Neural progenitor cell (in vitro differentiated cells): ENCODE data around the gene TADA2B. TPM values are rescaled to one million over a fixed set of nuclear protein-coding genes. Genes with fewer than 3 reads are reported as not detected.
A peak's percentile ranks its signal among the peaks of the same experiment; 100 is the strongest.
"Not testable (repeated sequence)": the region's sequence is repeated elsewhere in the genome, so short reads cannot be mapped to it uniquely, and the experiment has no call there.

ENCODE experiments used
- DNase-seq: peaks from one replicate; pipeline ENCODE4 v3.0.0-alpha.2; 2016; ENCODE audit warnings: low spot score
- H2AFZ ChIP-seq: fragments of 200-600 bp; sonication (generic); replicated peaks from 2 replicates; pipeline ENCODE4 v1.6.1; 2016; ENCODE audit warnings: antibody characterized with exemption
- H3F3A ChIP-seq: fragments of 200-600 bp; sonication (generic); 2 replicates; pipeline ENCODE4 v1.6.1; 2016; ENCODE audit warnings: antibody characterized with exemption, low read depth
- H3K27ac ChIP-seq: fragments of 200-600 bp; sonication (generic); 2 replicates; pipeline ENCODE4 v1.5.1; 2016; ENCODE audit warnings: mild to moderate bottlenecking
- H3K27me3 ChIP-seq: fragments of 200-600 bp; sonication (generic); 2 replicates; pipeline ENCODE4 v1.6.1; 2016; ENCODE audit warnings: mild to moderate bottlenecking, moderate library complexity
- H3K36me3 ChIP-seq: fragments of 200-600 bp; sonication (generic); 2 replicates; pipeline ENCODE4 v1.5.1; 2016
- H3K4me1 ChIP-seq: fragments of 200-600 bp; sonication (generic); 2 replicates; pipeline ENCODE4 v1.6.1; 2016; ENCODE audit warnings: mixed run types
- H3K4me2 ChIP-seq: fragments of 200-600 bp; sonication (generic); 2 replicates; pipeline ENCODE4 v1.6.1; 2016
- H3K4me3 ChIP-seq: fragments of 200-600 bp; sonication (generic); 2 replicates; pipeline ENCODE4 v1.5.1; 2016
- H3K79me2 ChIP-seq: fragments of 200-600 bp; sonication (generic); 2 replicates; pipeline ENCODE4 v1.6.1; 2016; ENCODE audit warnings: low read depth
- H3K9ac ChIP-seq: fragments of 200-600 bp; sonication (generic); 2 replicates; pipeline ENCODE4 v1.6.1; 2016
- H3K9me3 ChIP-seq: fragments of 200-600 bp; sonication (generic); 2 replicates; pipeline ENCODE4 v1.5.1; 2016; ENCODE audit warnings: low read depth
- H4K20me1 ChIP-seq: fragments of 200-600 bp; sonication (generic); 2 replicates; pipeline ENCODE4 v1.6.1; 2016; ENCODE audit warnings: low read depth
- H3K27ac Mint-ChIP-seq: 3 replicates; pipeline ENCODE4 v1.8.0; 2021; ENCODE audit warnings: mixed read lengths
- H3K27me3 Mint-ChIP-seq: 2 replicates; pipeline ENCODE4 v1.8.0; 2022; ENCODE audit warnings: low read depth, mild to moderate bottlenecking, inconsistent platforms, moderate library complexity, mixed read lengths; ENCODE audit not compliant: insufficient read depth
- H3K36me3 Mint-ChIP-seq: 3 replicates; pipeline ENCODE4 v1.8.0; 2021; ENCODE audit warnings: mixed read lengths
- H3K4me1 Mint-ChIP-seq: 3 replicates; pipeline ENCODE4 v1.8.0; 2021; ENCODE audit warnings: mixed read lengths
- H3K4me3 Mint-ChIP-seq: 3 replicates; pipeline ENCODE4 v1.8.0; 2021; ENCODE audit warnings: mild to moderate bottlenecking, moderate library complexity, mixed read lengths
- H3K9me3 Mint-ChIP-seq: 3 replicates; pipeline ENCODE4 v1.8.0; 2020; ENCODE audit warnings: mixed read lengths
- EZH2 ChIP-seq: fragments of 200-600 bp; sonication (generic); IDR thresholded peaks from 2 replicates; pipeline ENCODE4 v1.6.1; 2017; ENCODE audit warnings: antibody characterized with exemption, mild to moderate bottlenecking, moderate library complexity
- EZH2phosphoT487 ChIP-seq: fragments of 200-600 bp; sonication (generic); IDR thresholded peaks from 2 replicates; pipeline ENCODE4 v1.6.1; 2017; ENCODE audit warnings: antibody characterized with exemption
- total RNA-seq: library from RNA; depleted of rRNA; stranded (reverse); fragments of >200 nt; gene quantifications from 2 replicates; pipeline ENCODE4 v1.2.3, GENCODE V29; 2015; ENCODE audit warnings: low replicate concordance
- TF ChIP-seq, protein P1 (sequence below): fragments of 200-600 bp; sonication (generic); IDR thresholded peaks from 2 replicates; pipeline ENCODE4 v1.5.1; 2017; ENCODE audit warnings: antibody characterized with exemption, mild to moderate bottlenecking

The TADA2B gene
- total RNA-seq, 1 donor from 2014 or later, result 12.6 TPM

DNA sequence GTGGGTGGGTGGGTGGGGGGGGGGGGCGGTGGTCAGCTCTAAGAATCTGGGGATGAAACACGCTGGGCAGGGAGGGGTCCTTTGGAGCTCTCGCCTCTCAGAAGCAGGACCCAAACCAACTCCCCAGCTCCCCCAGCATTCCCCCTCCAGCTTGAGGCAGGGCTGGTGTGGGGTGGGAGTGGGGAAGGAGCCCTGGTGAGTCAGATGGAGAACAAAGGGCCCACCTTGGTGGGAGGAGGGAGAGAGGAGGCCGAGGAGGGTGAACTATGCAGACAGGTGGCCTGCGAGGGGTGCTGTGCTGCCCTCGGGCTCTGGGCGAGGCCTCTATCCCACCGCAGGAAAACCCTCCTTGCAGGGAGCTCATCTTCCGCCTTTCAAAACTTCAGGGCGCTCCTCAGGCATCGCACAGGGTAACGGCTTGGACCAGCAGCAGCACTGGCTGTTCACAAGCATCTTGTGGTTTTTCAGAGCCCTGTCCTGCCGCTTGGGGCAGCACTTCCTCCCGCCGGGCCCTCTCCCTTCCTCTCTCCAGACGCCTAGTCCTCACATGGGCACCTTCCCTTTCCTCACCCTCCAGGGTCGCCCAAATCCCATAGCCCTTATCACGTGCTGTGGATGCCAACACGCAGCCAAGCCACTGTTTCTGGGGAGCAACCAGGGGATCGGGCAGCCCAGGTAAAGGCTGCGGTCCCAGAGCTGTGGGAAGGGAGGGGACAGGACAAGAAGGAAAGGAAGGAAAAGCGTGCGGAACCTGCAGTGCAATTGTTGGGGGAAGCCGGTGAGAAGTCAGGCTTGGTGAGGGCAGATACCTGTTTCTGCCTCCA is 58.7 kb downstream of the TADA2B start:
- Mint-ChIP-seq H3K4me1 (peaks cover 23% of the 10 kb centered on the region), H3K27me3 (peaks cover 2% of the 10 kb centered on the region), H3K27ac (no peak overlapping the region), H3K4me3 (peak overlapping the region; percentile 89), H3K9me3 (no peaks in the 10 kb centered on the region), H3K36me3 (no peaks in the 10 kb centered on the region)
- Histone ChIP-seq H3K4me1 (peaks cover 5% of the 10 kb centered on the region), H3K9me3 (no peaks in the 10 kb centered on the region), H3F3A (peaks cover 19% of the 10 kb centered on the region), H3K79me2 (no peaks in the 10 kb centered on the region), H4K20me1 (peaks cover 5% of the 10 kb centered on the region), H3K4me2 (peak overlapping the region; percentile 84), H3K9ac (no peak overlapping the region), H3K27ac (no peak overlapping the region), H3K27me3 (peaks cover 22% of the 10 kb centered on the region), H3K36me3 (no peaks in the 10 kb centered on the region), H3K4me3 (peak overlapping the region; percentile 60), H2AFZ (peak overlapping the region; percentile 88)
- TF ChIP-seq, protein P1, sequence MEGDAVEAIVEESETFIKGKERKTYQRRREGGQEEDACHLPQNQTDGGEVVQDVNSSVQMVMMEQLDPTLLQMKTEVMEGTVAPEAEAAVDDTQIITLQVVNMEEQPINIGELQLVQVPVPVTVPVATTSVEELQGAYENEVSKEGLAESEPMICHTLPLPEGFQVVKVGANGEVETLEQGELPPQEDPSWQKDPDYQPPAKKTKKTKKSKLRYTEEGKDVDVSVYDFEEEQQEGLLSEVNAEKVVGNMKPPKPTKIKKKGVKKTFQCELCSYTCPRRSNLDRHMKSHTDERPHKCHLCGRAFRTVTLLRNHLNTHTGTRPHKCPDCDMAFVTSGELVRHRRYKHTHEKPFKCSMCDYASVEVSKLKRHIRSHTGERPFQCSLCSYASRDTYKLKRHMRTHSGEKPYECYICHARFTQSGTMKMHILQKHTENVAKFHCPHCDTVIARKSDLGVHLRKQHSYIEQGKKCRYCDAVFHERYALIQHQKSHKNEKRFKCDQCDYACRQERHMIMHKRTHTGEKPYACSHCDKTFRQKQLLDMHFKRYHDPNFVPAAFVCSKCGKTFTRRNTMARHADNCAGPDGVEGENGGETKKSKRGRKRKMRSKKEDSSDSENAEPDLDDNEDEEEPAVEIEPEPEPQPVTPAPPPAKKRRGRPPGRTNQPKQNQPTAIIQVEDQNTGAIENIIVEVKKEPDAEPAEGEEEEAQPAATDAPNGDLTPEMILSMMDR, result peak; percentile 76
- no peak for TF ChIP-seq EZH2
- DNase-seq, result peak; percentile 87

DNA sequence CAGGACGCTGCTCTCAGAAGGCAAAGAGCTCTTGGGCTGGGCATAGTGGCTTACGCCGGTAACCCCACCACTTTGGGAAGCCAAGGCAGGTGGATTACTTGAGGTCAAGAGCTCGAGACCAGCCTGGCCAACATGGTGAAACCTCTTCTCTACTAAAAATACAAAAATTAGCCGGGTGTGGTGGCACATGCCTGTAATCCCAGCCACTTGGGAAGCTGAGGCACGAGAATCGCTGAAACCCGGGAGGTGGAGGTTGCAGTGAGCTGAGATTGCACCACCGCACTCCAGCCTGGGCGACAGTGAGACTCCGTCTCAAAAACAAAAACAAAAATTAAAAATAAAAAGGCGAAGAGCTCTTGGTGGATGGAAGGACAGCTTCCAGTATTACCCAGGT is 59.3 kb downstream of the TADA2B start:
- H2AFZ ChIP-seq, H3K9me3 Mint-ChIP-seq, H3K27ac Mint-ChIP-seq, H3K27ac ChIP-seq, H3K79me2 ChIP-seq, H3K9me3 ChIP-seq, H3K27me3 Mint-ChIP-seq, H3K4me1 ChIP-seq, H3K9ac ChIP-seq, H3K36me3 ChIP-seq, H3K36me3 Mint-ChIP-seq, DNase-seq, H4K20me1 ChIP-seq: not testable (repeated sequence)
- Histone ChIP-seq H3K4me2 (peak overlapping the region; percentile 84), H3K27me3 (peaks cover 17% of the 10 kb centered on the region), H3F3A (peaks cover 19% of the 10 kb centered on the region), H3K4me3 (peak overlapping the region; percentile 60)
- H3K4me3 Mint-ChIP-seq, result peak overlapping the region; percentile 89
- peaks cover 23% of the 10 kb centered on the region for H3K4me1 Mint-ChIP-seq

DNA sequence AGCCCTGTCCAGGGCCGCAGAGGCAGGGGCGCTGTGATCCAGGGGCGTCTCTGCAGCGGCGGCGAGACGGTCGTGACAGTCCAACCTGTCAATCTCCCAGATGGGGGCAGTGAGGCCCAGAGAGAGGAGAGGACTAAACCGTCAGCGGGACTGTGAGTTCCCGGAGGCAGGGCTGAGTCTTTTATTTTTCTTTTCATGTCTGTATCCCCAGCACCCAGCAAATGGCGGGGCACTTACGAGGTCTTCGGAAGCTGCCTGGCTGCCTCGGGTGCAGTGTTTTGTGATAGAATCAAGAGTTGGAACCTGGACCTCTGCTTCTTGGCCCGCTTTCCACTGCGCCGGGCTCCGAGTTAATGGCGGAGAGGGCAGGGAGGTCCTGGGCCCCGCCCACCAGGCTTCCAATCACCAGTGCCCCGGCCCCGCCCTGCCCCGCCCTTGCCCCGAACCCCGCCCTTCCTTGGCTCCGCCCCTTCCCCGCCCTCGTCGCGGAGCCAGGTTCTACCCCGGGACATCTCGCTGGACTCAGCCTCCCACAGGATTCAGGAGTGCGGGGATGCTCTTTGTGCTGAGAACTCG is 59.9 kb downstream of the TADA2B start:
- no peaks in the 10 kb centered on the region for H3K79me2 ChIP-seq
- H3K4me1 ChIP-seq, result peaks cover 5% of the 10 kb centered on the region
- Mint-ChIP-seq H3K36me3 (no peaks in the 10 kb centered on the region), H3K9me3 (no peaks in the 10 kb centered on the region), H3K27me3 (peaks cover 5% of the 10 kb centered on the region), H3K27ac (no peak overlapping the region), H3K4me1 (peaks cover 23% of the 10 kb centered on the region), H3K4me3 (peak overlapping the region; percentile 89)
- peaks cover 11% of the 10 kb centered on the region for H3K27me3 ChIP-seq
- H3F3A ChIP-seq, result peaks cover 19% of the 10 kb centered on the region
- DNase-seq, result peak; percentile 95
- no peaks in the 10 kb centered on the region for H3K36me3 ChIP-seq
- peak overlapping the region; percentile 86 for H2AFZ ChIP-seq
- H3K4me2 ChIP-seq, result peak overlapping the region; percentile 84
- H4K20me1 ChIP-seq, result peaks cover 5% of the 10 kb centered on the region
- no peak for TF ChIP-seq EZH2phosphoT487
- no peak for TF ChIP-seq EZH2
- H3K27ac ChIP-seq, result no peak overlapping the region
- H3K9ac ChIP-seq, result no peak overlapping the region
- H3K4me3 ChIP-seq, result peak overlapping the region; percentile 60
- H3K9me3 ChIP-seq, result no peaks in the 10 kb centered on the region

DNA sequence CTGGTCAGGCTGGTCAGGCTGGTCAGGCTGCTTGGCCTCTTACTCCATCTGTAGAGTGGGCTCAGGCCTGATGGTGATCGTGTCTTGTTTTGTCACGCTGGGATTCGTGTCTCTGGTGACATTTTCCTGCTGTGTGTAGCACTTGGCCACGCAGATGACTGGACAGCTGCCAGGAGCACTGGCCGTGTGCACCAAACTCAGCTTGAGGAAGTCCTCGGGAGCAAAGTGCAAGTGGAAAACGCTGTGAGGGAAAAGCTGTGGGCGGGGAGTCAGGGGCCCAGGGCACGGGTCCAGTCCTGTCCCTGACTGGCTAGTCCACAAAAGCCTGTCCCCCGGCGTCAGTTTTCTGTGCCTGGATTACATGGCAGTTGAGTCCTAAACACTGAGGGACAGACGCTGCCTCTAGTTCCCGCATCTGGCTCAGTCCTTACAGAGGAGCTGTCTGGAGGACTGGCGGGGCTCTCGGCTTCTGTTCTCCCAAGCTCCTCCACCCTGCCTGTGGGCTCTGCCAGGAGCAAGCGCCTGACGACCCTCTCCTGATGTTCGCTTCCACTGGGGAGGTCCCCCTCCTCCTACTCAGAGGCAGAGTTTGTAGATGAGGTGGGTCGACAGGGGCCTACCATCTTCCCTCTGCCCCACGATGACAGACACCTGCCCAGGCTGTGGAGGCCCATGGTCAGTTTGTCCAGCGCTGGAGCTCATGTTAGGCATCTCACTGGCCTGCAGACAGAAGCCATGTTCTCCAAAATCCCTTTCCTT is 60.6 kb downstream of the TADA2B start:
- peak overlapping the region; percentile 84 for H3K4me2 ChIP-seq
- Mint-ChIP-seq H3K27ac (no peak overlapping the region), H3K36me3 (no peaks in the 10 kb centered on the region), H3K4me3 (peak overlapping the region; percentile 89), H3K4me1 (peaks cover 23% of the 10 kb centered on the region), H3K27me3 (peaks cover 5% of the 10 kb centered on the region), H3K9me3 (no peaks in the 10 kb centered on the region)
- no peak overlapping the region for H3K27ac ChIP-seq
- H3K9ac ChIP-seq, result no peak overlapping the region
- peak; percentile 76 for DNase-seq
- H2AFZ ChIP-seq, result peak overlapping the region; percentile 82
- peak overlapping the region; percentile 60 for H3K4me3 ChIP-seq
- H4K20me1 ChIP-seq, result peaks cover 5% of the 10 kb centered on the region
- no peaks in the 10 kb centered on the region for H3K79me2 ChIP-seq
- peaks cover 5% of the 10 kb centered on the region for H3K27me3 ChIP-seq
- peaks cover 5% of the 10 kb centered on the region for H3K4me1 ChIP-seq
- no peaks in the 10 kb centered on the region for H3K36me3 ChIP-seq
- no peaks in the 10 kb centered on the region for H3K9me3 ChIP-seq
- TF ChIP-seq, protein P1, result no peak
- no peak for TF ChIP-seq EZH2
- TF ChIP-seq EZH2phosphoT487, result no peak
- peaks cover 19% of the 10 kb centered on the region for H3F3A ChIP-seq
